GDM1 (cell line): ENCODE results near the gene CD19.
"Not testable (repeated sequence)": the region's sequence is repeated elsewhere in the genome, so short reads cannot be mapped to it uniquely, and the experiment has no call there.

Experiments used
- DNase-seq: peaks from one replicate; lab custom pipeline; 2025; lab: John Stamatoyannopoulos, UW

The CD19 gene

DNA sequence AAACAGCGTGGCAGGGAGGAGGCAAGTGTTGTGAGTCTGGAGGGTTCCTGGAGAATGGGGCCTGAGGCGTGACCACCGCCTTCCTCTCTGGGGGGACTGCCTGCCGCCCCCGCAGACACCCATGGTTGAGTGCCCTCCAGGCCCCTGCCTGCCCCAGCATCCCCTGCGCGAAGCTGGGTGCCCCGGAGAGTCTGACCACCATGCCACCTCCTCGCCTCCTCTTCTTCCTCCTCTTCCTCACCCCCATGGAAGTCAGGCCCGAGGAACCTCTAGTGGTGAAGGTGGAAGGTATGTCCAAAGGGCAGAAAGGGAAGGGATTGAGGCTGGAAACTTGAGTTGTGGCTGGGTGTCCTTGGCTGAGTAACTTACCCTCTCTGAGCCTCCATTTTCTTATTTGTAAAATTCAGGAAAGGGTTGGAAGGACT lies at the start of gene CD19:
CD19 (plus strand) TSS at position 171 of the 425 bp plus-strand sequence; CDS start at position 201, 30 bp downstream.
- DNase-seq: no peak

DNA sequence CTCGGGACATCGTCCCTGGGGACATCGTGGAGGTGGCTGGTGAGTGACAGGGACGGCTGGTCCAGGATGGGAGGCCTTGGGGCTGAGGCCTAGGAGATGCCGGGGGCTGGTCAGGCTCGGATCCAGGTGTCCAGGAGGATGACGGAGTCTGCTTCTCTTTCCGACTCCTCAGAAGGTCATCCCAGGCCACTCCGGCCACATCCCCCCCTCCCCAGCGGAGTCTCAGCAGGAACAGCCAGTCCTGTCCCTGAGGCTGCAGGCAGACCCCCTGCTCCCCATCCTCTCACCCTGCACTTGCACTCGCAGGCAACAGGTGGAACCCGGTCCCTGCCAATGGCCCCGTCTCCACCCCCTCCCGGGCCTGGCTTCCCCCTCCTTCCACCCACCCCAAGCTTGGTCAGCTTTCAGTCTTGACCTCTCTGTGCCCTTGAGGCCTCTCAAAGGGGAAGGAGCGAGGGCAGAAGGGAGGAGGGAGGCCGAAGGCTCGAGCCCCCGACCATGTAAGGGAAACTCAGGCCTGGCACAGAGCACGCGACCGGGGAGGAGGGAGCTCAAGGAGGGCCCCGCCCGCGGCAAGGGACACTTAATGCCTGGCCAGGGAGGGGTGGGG lies 49.1 kb upstream of the CD19 start:
- DNase-seq: no peak

DNA sequence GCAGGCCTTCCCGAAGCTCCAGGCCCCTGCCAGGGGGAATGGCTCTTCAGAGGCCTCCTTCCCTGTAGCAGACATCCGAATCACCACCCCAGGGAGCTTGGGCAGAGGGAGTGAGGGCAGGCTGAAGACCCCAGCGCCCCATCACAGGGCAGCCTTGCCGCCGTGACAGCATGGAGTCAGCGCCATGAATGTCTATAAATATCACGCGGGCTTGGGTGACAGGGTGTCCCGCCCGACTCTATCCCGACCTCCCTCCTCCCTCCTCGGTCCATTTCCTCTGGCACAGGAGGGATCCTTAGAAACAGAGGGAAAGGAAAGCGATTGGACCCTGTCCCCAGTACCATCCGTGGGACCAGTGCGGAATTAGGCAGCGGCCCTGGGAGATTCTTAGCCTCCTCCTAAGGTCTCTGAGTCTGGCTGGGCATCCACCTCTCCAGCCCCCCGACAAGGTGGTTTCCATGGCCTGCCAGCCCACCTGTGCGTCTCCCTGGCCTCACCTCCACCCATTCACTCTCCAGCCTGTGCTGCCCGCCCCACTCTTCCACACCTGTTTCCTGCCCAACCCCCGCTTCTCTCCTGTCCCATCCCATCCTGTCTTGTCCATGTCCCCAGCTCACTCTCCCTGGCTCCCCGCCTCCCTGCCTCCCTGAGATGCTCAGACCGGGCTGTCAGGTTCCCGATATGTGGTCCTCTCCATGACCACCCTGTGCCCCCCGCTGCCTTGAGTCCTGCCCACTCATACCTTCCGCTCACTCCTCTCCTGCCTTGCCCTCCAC lies 48.4 kb upstream of the CD19 start:
- DNase-seq: no peak

DNA sequence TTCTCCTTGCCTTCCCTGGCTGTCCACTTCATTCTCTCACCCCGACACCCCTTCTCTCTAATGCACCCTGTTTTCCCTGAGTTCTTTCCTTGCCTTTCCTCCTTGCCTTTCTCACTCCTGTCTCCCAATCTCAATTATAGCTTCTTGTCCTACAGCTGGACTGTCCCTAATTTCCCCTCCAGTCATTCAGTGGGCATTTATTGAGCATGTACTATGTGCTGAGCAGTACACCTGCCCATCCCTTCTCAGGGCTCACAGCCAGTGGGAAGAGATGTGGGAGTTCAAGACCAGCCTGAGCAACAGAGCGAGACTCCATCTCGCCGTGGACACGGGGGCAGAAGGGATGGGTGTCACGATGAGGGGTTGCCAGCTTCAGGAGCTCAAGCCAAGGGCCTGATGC lies 47.7 kb upstream of the CD19 start:
- DNase-seq: no peak

DNA sequence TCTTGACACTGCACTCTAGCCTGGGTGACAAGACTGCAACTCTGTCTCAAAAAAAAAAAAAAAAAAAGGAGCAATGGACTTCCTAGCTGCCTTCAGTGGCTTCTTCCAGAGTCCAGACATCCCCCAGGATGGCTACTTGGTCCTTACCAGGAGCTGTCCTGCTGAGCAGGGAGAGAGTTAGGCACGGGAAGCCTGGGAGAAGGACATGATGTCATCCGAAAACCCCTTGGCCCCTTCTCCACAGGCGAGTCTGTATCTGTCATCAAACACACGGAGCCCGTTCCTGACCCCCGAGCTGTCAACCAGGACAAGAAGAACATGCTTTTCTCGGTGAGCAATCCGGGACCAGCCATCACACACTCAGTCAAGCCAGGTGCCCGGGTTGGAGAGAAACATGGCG lies 44.8 kb upstream of the CD19 start:
- no peak for DNase-seq

DNA sequence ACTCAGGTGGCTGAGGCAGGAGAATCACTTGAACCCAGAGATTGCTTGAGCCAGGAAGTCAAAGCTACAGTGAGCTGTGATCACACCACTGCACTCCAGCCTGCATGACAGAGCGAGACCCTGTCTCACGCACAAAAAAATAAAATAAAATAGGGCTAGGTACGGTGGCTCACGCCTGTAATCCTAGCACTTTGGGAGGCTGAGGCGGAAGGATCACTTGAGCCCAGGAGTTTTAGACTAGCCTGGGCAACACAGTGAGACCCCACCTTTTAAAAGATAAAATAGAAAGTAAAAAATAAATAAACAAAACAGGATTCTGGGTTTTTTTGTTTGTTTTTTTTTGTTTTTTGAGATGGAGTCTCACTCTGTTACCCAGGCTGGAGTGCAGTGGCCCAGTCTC lies 41.4 kb upstream of the CD19 start:
- DNase-seq: not testable (repeated sequence)

DNA sequence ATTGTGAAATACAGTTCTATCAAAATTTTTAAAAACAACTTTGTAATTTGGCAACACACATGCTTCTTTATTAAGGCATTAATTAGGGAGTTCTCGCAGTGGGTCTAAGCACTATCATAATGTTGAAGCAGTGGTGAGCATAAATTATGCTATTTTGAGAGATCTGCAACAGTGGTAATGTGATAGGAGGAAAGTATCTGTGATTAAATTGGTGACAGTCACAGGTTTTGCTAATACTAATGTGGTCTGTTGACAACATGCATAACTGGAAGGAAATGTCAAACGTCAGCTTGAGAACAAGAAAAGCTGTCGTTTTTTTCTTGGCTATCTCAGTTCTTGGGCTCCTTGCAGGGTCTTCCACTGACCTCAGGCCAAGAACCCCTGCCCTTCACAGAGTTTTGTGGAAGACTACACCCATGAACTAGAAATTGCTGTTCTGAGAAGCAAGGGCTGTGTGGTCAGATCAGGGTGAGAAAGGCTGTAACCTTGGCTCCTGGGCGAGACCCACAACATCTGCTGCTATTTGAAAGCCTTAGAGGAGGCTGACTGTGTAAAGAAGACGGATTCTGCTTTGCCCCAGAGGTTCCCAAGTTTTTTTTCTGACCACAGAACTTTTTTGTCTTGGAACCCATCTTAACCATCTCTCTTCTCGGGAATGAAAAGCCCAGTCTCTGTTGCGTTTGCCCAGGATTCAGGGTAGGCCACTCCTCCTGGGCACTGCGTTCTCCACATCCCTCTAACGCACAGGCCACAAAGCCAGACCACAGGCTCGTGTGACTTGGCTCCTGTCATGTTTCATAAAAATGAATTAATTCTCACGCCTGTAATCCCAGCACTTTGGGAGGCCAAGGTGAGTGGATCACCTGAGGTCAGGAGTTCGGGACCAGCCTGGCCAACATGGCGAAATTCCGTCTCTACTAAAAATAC lies 39.5 kb upstream of the CD19 start:
- no peak for DNase-seq

DNA sequence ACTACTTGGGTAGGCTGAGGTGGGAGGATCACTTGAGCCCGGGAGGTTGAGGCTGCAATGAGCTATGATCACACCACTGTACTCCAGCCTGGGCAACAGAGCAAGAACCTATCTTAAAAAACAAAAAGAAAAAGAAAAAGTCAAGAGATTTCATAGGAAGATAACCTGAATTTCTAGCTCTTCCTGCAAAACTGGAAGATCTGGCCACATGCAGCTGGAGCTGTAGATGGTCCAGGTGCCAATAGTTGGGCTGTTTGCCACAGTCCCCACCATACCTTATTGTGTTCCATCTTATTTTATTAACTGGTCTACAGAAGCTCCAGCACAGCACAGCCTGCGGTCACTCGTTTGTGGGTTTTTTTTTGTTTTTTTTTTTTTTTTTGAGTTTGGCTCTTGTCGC lies 38.5 kb upstream of the CD19 start:
- no peak for DNase-seq

DNA sequence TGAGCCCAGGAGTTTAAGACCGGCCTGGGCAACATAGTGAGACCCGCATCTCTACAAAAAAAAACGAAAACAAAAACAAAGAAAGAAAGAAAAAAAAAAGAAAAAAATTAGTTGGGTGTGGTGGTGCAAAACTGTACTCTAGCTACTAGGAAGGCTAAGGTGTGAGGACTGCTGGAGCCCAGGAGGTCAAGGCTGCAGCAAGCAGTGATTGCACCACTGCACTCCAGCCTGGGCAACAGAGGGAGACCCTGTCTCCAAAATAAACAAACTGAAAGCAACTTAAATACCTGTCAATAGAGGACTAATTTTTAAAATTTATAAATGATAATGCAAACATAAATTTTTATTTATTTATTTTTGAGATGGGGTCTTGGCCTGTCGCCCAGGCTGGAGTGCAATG lies 36.2 kb upstream of the CD19 start:
- DNase-seq: no peak

DNA sequence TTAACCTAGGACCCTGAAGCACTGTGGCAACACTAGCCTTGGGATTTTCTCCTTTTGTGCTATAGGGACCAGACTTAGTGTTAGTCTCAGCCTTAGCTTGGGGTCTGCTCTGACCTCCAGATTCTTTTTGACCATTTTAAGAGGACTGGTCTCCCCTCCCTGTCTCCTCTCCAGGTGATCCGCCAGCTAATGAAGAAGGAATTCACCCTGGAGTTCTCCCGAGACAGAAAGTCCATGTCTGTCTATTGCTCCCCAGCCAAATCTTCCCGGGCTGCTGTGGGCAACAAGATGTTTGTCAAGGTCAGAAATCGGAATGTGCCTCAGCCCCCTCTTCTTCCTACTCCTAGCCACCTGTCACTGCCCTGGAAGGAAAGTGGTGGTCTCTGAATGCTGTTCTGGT lies 33.9 kb upstream of the CD19 start:
- no peak for DNase-seq

DNA sequence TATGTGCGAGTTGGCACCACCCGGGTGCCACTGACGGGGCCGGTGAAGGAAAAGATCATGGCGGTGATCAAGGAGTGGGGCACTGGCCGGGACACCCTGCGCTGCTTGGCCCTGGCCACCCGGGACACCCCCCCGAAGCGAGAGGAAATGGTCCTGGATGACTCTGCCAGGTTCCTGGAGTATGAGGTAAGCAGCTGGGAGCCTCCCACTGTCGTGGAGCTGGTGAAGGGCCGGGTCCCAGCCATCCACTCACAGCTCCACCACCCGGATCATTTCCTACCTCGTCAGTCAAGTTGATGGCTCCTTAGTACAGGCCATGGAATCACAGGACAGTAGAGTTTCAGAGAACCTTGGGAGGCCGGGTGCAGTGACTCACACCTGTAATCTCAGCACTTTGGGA lies 33.5 kb upstream of the CD19 start:
- no peak for DNase-seq

DNA sequence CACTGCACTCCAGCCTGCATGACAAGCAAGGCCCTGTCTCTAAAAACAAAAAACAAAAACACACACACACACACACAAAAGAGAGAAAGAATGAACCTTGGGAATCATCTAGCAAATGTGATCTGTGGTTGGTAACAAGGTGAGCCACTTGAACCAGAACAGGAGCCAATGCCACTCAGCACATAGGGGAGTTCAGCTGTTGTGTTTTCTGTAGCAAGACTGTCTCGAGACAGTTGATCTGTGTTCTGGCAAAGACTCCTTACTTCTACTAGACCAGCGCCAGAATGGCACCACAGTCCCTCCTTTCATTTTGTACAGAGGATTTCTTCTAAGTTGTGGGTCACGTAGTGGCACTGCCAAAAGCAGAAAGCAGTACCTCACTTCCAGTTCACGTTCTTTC lies 32.8 kb upstream of the CD19 start:
- DNase-seq: no peak

DNA sequence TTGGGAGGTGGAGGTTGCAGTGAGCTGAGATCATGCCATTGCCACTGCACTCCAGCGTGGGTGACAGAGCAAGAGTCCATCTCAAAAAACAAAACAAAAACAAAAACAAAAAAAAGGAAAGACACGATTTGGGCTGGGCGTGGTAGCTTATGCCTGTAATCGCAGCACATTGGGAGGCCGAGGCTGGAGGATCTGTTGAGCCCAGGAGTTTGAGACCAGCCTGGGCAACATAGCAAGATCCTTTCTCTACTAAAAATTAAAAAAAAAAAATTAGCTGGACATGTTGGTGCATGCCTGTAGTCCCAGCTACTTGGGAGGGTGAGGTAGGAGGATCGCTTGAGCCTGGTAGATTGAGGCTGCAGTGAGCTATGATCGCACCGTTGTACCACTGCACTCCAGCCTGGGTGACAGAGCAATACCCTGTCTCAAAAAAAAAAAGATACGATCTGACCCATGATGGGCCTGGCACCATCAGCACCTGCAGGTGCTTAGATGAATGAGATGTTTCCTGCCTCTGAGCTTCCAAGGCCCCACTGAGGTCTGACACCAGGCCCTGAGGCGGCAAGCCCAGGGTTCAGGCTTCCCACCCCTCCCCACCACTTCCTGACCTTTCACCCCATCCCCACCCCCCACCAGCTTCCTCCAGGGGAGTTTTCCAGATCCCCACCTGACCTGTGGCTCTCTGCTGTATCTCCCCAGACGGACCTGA lies 31.7 kb upstream of the CD19 start:
- no peak for DNase-seq

DNA sequence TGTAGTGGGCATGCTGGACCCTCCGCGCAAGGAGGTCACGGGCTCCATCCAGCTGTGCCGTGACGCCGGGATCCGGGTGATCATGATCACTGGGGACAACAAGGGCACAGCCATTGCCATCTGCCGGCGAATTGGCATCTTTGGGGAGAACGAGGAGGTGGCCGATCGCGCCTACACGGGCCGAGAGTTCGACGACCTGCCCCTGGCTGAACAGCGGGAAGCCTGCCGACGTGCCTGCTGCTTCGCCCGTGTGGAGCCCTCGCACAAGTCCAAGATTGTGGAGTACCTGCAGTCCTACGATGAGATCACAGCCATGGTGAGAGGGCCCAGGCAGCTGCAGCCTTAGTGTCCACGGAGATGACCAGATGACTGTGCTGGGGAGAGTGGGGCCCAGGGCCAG lies 31.2 kb upstream of the CD19 start:
- DNase-seq: no peak

DNA sequence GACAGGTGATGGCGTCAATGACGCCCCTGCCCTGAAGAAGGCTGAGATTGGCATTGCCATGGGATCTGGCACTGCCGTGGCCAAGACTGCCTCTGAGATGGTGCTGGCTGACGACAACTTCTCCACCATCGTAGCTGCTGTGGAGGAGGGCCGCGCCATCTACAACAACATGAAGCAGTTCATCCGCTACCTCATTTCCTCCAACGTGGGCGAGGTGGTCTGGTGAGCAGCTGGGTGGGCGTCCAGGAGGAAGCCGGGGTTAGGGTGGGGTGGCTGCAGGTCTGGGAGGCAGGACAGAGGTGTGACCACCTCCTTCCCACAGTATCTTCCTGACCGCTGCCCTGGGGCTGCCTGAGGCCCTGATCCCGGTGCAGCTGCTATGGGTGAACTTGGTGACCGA lies 29.9 kb upstream of the CD19 start:
- no peak for DNase-seq

DNA sequence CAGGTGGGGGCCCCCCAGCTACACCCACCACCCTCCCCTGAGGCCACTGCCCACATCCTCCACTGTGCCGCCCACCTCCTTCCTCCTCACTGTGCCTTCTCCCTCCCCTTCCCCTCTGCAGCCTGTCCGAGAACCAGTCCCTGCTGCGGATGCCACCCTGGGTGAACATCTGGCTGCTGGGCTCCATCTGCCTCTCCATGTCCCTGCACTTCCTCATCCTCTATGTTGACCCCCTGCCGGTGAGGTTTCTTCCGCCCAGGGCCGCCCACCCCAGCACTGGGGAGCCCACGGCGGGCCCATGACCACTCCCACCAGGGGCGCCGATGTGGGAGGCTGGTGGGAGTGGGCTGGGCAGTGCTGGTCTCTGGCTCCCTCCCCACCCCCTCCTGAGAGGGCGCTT lies 28.9 kb upstream of the CD19 start:
- peak; percentile 10 for DNase-seq

DNA sequence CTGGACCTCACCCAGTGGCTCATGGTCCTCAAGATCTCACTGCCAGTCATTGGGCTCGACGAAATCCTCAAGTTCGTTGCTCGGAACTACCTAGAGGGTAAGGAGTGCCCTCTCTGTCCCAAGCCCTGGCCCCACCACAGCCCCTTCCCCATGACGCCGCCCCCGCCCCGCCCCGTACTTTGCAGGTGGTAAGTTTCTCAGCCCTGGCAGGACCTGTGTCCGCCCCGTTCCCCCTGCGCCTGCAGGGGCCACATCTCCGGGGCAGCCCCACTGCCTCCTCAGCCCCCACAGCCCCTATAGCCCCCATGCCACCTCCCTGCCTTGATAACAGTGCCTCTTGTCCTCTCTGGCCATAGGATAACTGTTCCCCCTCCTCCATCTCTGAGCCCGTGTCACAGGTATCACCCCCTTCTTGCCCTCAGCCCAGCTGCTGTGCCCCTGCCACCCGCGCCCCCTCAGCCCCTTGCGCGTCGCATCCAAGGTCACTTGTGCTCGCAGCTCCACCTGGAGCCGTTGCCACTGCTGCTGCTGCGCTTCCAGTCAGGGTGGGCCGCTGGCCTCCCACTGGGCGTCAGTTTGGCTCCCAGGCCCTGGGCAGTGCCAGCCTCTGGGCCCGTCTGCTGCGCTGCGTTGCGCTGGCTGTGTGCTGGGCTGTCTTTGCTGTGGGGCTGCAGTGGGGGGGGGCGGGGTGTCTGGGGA lies 28.3 kb upstream of the CD19 start:
- DNase-seq: no peak

DNA sequence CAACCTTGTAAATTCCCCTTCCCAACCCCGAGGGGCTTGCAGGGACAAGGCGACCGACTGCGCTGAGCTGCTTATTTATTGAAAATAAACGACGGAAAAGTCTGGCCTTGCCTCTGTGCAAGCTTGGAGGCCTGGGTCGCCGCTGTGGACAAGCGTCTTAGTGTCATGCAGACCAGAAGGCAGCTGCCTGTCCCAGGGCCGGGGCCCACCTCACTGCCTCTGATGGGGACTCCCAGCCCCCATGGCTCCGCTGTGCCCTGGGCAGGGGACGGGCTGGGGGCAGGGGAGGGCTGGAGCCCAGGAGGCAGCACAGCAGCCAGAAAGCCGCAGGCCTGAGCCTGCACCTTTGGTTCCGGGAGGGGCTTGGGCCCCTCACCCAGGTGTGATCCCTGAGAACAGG lies 27.4 kb upstream of the CD19 start:
- no peak for DNase-seq

DNA sequence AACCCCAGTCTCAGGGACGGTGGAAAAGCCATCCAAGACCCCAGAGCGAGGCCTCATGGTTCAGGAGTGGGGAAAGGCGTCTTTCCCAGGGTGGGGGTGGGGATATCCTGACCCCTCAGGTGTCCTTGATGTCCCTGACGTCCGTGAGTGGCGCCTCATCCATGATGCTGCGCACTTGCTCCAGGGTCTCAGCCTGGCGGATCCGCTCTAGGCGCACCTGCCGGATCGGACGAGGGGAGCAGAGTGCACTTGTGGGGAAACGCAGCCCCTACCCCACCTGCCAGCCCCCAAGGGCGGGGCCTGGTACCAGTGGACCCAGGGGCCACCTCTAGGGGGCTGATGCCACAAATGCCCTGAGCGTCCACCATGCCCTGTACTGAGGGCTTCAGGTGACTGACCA lies 26.9 kb upstream of the CD19 start:
- DNase-seq: no peak

DNA sequence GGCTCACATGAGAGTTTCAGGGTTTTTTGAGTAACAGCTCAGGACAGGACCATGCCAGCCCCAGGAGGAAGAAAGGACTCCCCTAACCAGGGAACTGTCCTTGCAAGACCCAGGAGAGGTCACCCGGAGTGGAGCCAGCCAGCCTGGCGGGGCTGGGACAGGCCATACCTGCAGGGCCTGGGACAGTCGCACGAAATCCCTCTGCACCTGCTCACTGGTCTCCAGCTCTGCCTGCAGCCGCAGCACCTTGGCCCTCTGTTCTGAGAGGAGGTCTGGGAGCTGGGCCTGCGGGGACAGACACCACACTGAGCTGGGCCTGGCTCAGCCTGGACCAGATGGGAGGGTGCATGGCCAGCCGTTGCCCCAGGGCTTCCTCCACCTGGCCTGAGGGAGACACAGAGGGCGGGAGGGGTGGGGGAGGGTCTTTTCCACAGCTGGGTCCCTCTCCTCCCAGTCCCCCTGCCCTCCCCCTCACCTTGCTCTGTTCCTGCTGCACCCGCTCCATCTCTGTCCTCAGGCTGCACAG lies 26.5 kb upstream of the CD19 start:
- DNase-seq: no peak

DNA sequence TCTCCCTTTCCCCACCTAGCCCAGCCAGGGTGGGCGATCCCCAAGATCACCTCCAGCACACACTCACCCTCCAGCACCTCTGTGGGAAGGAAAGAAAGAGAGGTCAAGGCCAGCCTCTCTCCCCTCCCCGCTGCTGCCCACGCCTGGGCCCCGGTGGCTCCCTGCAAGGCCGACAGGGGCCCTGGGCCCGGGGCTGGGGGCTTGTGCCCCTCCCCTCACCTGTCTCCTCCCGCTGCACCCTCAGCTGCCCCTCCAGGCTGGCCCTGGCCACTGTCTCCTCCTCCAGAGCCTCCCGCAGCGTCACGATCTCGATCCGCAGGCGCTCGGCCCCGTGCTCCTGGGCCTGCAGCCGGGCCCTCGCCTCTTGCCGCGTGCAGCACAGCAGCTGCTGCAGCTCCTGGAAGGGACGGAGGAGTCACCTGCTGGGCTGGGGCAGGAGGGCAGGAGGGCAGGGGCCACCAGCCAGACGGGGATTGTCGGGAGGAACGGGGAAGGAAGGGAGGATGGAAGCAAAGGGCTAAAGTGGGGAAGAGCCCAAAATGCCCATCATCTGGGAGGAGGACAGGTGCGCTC lies 25.9 kb upstream of the CD19 start:
- no peak for DNase-seq
